G401 (cell line): ENCODE measurements around the gene SPDYC. TPM values are rescaled to one million over a fixed set of nuclear protein-coding genes. Genes with fewer than 3 reads are reported as not detected.

Source experiments
- DNase-seq: peaks from one replicate; pipeline ENCODE4 v3.0.0-alpha.2; 2015; ENCODE audit warnings: low spot score
- in situ Hi-C: cut with HindIII; loops from 2 replicates; pipeline ENCODE4 v1.10.0; 2016; ENCODE audit warnings: low sequenced_read_pairs, mixed read lengths
- total RNA-seq: library from RNA; depleted of rRNA; stranded (reverse); fragments of >200 nt; shearing (Covaris generic); gene quantifications from 2 replicates; pipeline ENCODE4 v1.2.3, GENCODE V29; 2014; rRNA removed

Gene SPDYC, protein sequence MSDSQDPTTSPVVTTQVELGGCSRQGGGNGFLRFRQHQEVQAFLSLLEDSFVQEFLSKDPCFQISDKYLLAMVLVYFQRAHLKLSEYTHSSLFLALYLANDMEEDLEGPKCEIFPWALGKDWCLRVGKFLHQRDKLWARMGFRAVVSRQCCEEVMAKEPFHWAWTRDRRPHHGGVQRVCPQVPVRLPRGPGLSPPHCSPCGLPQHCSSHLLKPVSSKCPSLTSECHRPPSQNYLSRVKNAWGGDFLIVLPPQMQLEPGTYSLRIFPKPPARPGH
- 2.0 and 3.4 TPM in 2 replicates for total RNA-seq

GRCh38 chr11:65170058-65170534, at the start of gene SPDYC:
TSS of gene SPDYC (plus strand) at chr11:65170233. CDS start at chr11:65171358, 1,125 bp downstream.
- peak; percentile 19 for DNase-seq
- in situ Hi-C loops, result no loop called here

GRCh38 chr11:65120831-65121230, 49.2 kb upstream of the SPDYC start:
- in situ Hi-C loops, result no loop called here
- DNase-seq, result no peak

DNA sequence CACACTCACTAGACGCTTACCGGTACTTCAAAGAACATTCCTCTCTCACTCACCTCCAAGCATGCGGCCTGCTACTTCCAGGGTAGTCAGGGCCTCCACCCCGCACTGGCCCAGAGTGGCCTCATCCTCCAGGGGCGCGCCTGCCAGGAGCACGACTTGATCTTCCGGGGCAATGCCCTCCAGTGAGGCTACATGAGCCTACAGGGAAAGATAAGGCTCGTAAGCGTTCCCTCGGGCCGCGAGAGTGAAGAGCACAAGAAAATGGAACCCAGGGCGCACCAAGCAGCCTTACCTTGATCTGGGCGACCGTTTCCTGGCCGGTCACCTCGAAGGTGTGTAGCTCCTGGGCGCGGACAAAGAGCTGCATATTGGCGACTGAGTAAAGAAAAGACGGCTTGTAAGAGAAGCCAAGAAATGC, 48.6 kb upstream of the SPDYC start:
- DNase-seq, result no peak
- in situ Hi-C loops, result no loop called here

DNA sequence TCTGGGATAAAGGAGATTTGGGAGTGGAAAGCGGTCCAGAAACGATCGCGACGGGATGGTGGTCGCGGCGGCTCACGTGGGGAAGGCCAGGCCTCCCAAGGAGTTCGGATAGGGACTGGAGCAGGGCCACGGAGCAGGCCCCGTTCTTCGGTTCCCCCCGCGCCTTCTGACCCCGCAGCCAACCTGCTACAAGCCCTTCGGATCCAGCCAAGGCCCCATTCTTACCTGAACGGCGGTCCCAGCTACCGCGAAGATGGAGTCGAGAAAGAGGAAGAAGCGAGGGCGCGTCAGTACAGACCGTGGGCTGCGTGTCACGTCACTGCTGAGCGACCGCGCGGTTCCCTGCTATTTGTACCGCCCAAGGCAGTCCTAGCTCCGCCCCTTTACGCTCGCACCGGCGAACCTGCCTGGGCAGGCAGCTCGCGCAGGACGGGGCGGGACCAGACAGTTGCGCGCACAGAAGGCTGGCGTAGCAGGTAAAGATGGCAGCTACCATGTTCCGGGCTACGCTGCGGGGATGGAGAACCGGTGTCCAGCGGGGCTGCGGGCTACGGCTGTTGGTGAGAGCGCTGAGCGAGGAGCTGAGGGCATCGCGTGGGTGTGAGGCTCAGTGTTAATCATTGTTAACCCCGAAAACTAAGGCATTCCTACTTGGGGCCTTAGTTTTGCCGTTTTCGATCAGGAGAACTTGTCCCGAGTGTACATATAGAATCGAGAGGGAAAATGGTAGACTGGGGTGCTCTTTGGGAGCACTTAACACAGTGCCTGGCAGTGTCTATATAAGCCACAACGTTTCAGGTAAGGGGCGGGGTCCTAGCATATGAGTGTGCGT, 48.0 kb upstream of the SPDYC start, which contains the start of the genes FAU and MRPL49:
FAU (minus strand) TSS at position 270 of the 832 bp plus-strand sequence. CDS start 321 bp downstream, outside the sequence.
MRPL49 (plus strand) TSS at position 457 of the 832 bp plus-strand sequence; CDS start at position 483, 26 bp downstream.
- in situ Hi-C loops, result no loop called here
- DNase-seq, result peak; percentile 99

DNA sequence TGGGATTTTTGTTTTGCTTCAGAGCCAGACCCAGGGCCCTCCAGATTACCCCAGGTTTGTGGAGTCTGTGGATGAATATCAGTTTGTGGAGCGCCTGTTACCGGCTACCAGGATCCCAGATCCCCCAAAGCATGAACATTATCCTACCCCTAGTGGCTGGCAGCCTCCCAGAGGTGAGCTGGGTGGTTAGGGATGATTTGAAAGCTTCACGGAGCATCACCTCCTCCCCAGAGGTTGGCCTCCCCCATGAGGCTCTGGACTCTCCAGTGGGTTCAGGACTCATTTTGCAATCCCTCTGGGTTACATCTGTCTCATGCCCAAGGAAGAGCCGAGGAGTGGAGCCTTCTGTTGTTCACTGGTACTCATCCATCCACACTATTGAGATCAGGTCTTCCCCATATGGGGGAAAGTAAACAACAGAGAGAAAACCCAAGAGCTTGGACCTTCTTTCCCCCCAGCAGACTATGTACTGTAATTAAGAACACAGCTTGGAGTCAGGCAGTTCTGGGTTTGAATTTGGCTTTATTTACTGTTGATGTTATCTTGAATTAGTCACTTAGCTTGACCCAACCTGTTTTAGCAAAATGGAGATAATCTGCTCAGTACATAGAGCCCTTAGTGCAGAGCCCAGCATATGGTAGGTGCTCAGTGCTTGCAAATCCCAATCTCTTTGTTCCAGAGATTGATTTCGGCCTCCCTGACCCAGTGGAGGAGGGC, 45.4 kb upstream of the SPDYC start:
- in situ Hi-C loops, result no loop called here
- DNase-seq, result no peak

GRCh38 chr11:65125197-65126056, 44.6 kb upstream of the SPDYC start:
- in situ Hi-C loops, result no loop called here

GRCh38 chr11:65126624-65127274, 43.3 kb upstream of the SPDYC start:
- in situ Hi-C loops, result no loop called here
- DNase-seq, result no peak

More at GRCh38 chr11:65125197-65126056, 44.6 kb upstream of the SPDYC start:
- DNase-seq, result no peak

- in situ Hi-C loops, result no loop called here
Measured at GRCh38 chr11:65127473-65128181, 42.4 kb upstream of the SPDYC start.

DNA sequence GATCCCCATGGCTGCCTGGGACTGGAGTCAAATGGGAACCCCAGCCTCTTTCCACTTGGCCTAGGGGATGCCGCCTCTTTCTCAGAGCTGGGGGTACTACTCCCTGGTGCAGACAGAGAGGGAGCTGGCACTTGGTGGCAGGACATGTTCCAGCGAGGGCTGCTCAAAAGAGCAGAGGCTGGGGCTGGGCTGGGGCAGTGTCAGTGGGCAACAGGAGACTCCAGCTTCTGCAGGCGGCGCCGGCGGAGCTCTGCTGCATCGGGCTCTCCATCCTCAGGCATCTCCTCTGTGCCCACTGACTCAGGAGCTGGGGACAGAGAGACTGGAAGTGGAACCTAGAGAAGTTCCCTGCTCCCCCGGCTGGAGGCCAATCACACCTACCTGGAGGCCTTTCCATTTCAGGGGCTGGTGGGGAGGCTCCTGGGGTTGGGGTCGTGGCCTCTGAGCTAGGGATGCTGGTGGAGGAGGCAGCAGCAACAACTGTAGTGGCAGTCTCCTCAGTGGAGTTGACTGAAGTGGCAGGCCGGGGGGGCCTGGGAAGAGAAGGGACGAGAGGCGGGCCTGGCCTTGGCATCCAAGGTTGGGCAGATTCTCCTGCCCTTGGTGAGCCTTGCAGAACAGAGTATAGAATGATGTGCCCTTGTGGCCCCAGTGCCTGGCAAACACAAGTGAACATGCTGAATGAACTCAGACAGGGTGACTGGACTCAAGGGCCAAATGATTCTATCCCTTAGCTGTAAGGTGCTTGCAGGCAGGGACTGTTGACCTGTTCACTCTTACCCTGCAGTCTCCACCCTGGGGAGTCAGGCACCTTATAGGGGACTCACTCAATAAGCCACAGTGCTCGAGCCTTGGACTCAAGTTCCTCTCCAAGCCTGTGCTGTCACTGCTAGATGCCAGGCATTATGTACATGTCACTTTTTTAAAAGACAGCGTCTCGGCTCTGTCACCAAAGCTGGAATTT, 41.6 kb upstream of the SPDYC start:
- in situ Hi-C loops, result no loop called here
- DNase-seq, result no peak

More at GRCh38 chr11:65127473-65128181, 42.4 kb upstream of the SPDYC start:
- DNase-seq, result no peak

DNA sequence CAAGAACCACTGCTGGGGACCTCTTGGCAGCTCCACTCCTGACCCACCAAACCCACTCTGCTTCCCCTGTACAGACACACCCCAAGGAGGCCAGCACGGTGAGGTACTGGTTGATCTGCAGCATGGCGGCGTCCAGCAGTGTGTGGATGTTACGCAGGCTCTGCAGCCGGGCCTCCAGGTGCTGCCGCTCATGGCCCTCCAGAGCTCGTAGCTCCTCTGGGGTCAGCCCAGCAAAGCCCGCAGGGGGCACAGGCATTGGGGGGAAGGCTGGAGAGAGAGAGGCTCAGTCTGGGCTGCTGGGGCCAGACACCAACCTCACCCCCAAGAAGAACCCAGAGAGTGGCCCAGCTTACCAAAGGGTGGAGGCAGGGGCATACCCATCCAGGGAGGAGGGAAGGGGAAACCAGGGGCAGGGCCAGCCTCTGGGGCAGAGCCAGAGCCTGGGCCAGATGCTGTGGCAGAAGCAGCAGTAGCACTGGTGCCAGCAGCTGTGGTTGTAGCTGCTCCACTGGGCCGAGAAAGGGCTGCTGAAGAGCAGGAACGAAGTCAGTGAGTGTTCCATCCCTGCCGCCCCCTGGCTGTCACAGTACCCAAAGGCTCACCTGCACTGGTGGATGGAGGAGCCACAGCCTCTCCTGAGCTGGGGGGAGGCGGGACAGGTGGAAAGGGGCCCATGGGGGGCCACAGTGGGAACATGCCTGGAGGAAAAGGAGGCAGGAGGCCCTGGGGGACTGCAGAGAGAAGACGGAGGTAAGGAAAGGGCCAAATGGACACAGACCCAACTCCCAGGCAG, 40.2 kb upstream of the SPDYC start:
- in situ Hi-C loops, result no loop called here
- no peak for DNase-seq

- in situ Hi-C loops, result no loop called here
- DNase-seq, result no peak
Measured at GRCh38 chr11:65130631-65131416, 39.2 kb upstream of the SPDYC start.

- DNase-seq, result no peak
- in situ Hi-C loops, result no loop called here
Measured at GRCh38 chr11:65131417-65131776, 38.6 kb upstream of the SPDYC start.

DNA sequence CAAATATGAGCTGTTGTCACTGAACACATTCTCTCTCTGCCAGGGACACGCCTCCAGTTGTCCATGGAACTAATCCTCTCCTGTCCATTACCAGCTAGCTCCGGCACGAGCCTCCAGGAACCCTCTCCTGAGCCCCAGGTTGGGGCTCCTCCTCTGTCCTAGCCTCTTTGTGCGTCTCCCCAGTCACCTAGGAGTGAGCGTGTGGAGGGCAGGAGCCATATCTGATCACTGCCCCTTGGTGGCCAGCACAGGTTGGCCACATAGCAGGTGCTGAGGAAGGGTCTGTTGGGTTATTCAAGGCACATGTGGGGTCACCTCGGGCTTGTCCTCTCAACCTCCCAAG, 38.2 kb upstream of the SPDYC start:
- no peak for DNase-seq
- in situ Hi-C loops, result no loop called here

GRCh38 chr11:65132238-65132987, 37.6 kb upstream of the SPDYC start:
- in situ Hi-C loops, result no loop called here
- no peak for DNase-seq
